ENCODE measurements around the gene RHOBTB1.

Gene RHOBTB1

DNA sequence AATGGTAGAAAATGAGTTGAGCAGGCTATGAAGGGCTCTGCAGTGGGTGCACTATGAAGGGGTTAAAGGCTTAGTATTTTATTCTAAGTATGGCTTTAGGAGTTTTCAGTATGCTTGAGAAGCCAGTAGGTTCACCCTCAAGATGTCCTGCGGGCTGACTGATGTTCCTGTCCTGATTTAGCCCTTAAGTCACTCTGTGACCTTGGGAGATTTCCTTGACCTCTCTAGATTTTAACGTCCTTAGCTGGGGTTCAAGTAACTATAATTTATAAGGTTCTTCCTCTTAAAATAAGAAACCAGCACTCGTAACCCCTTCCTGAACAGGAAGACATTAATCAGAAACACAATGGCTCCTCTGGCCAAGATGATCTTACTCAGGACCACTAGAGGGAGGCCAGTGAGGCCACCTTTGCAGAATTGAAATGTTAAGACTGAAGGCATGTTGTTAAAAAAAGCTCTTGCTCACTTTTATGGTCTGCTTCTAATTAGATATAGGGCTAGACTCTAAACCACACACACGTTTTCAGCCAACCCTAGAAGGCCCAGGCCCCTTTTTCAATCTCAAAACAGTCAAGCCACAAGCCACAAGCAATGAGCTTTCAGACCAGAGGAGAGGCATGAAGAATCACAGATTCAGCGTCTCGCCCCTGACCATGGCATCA is 123.8 kb downstream of the RHOBTB1 start:
- DNase-seq (ENCODE audit: low spot score): no peak
